ENCODE data around the gene GDAP1L1.
"Not testable (repeated sequence)": the region's sequence is repeated elsewhere in the genome, so short reads cannot be mapped to it uniquely, and the experiment has no call there.

GDAP1L1 gene

DNA sequence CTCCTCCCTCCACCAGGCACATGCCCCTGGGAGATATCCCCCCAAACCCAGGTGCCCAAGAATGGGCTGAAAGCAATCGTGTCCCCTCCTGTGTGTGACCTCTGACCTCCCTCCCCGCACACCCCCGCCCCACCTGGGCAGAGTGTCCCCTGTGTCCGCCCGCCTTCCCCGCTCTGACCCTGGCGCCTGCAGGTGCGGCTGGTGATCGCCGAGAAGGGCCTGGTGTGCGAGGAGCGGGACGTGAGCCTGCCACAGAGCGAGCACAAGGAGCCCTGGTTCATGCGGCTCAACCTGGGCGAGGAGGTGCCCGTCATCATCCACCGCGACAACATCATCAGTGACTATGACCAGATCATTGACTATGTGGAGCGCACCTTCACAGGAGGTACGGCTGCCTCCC is 9.9 kb downstream of the GDAP1L1 start:
- DNase-seq = no peak

DNA sequence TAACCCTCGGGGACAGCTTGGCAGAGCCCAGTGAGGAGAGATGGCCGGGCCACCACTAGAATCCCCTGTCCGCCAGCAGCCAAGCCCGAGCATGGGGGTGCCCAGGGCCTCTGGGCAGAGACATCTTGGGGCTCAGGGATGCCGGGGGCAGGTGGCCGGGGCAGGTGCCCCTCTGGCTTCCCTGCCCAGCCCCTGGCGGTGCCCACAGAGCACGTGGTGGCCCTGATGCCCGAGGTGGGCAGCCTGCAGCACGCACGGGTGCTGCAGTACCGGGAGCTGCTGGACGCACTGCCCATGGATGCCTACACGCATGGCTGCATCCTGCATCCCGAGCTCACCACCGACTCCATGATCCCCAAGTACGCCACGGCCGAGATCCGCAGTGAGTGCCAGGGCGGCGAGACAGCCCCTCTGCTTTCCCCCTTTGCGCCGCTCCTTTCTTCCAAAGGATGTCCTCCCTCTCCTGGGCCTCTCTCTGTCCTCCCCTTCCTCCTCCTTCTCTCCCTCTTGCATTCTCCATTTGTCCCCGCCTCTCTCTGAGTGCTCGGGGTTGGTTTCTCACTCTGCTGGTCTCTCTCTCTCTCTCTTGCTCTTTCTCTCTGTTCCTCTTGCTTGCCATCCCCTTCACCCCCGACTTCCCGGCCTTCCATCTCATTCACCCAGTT is 11.2 kb downstream of the GDAP1L1 start:
- DNase-seq = no peak

DNA sequence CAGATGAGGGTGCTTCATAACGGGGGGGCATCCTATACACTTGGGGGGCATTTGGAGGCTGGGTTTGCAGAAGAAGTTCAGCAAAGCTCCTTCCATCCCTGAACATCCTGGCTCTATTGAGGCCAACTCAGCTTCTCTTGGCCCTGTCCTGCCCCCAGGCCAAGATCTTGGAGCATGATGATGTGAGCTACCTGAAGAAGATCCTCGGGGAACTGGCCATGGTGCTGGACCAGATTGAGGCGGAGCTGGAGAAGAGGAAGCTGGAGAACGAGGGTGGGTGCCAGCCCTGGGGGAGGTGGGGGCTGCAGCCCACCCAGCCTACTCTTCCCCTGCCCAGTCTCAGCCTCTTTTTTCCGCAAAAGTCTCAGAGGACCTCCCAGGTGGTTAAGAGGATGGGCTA is 17.2 kb downstream of the GDAP1L1 start:
- DNase-seq = no peak

DNA sequence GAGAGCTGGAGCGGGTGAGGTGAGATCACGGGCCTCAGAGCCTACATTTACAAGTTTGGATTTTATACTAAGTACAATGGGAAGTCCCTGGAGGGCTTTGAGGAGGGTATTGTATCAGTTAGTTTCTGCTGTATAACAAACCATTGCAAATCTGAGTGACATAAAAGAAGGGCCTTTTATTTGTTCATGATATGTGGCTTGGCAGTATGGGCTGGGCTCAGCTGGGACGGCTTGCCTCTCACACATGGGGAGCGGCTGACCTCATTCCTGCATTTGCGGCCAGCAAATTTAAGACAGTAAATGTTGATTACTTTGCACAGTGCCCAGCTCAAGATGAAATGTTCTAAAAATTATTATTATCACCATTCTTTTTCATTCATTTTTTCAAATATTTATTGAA is 21.7 kb downstream of the GDAP1L1 start:
- DNase-seq = no peak

DNA sequence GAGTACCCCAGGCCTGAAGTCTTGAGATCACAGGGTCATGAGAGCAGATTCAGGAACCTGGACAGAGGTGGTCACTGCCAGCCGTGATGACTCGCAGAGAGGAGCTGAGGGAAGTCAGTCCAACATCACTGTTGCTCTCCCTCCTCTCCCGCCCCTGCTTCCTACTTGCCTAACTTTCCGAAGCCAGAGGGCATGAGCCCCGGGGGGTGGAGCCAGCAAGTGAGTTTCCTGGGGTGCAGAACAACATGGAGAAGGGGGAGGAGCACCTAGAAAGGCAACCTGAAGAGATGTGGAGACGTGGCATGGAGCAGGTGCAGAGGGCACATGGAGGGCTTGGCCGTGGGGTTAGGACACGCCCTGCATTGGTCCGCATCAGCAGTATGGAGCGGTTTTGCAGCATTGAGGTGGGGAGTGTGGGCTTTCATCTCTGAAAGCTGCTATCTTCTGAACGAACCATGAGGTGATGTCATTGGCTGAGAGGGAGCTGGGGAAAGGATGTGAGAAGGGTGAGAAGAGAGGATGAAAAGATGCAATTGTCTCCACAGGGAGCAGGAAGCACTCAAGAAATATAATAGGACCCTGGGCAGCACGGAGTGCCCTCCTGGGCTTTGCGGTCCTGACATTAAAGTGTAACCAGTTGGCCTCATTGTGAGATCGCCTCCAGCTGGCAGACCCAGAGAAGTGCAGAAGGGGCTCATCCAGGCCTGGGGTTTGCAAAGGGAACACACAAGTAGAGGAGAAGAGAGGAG is 25.0 kb downstream of the GDAP1L1 start:
- no peak for DNase-seq

DNA sequence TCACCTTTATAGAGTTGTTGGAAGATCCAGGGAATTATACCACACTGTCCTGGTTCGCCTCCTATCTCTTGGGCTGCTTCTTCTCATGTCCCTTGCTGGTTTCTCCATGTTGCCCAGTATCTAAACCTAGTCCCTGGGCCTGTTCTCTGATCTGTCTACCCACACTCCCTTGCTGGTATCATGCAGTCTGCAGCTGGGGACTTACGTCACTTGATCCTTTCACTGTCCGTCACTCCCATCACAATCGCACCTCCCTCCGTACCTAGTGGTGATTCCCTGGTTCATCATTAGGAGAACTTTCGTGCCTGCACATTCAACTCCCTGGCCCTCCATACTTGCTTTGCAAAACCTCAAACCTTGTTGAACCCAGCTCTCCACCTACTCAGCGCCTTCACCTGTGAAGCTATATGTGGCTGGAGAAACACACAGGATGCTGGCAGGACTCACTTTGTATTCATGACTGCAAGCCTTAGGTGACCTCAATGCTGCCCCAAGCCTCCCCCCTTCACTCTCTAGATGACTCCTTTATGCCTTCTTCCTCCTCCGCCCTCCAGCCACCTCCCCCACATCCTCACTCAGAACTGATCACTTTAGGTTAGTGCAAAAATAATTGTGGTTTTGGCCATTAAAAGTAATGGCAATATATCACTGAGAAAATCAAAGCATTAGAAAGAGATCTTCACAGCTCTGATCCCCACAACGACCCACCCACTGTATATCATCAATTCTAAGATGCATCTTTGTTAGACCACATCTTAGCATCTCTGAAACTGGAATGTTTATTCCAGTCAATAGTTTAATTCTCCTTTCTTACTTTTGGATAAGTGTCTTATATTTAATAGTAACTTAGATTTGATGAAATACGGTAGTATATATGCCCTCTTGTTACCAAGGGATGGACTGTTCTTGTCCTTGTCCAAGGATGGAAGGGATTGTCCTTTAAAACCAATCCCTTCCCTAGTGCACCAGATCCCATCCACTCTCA is 26.4 kb downstream of the GDAP1L1 start:
- no peak for DNase-seq

DNA sequence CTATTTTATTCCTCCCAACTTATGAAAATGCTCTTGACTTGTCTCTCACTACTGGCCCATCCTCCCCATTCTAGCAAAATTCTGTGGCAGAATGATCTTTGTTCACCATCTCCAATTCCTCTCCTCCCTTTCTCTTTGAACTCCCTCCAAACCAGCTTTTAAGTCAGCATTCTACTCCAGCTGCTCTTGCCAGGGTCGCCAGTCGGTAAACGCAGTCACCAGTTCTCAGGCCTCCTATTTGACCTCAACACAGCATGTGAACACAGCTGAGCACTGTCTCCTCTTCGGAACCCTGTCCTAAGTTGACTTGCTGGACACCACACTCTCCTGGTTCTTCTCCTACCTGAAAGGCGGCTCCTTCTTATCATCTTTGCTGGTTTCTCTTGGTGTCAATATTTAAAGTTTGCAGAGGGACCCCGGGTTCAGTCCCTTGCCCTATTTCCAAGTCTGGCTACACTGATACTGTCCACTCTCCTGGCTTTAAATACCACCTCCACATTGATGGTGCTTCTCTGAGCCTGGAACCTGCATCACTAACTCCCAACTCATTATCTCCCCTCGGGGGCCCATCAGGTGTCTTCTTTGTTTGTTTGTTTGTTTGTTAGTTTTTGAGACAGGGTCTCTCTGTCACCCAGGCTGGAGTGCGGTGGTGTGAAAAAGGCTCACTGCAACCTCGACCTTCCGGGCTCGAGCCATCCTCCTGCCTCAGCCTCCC is 27.4 kb downstream of the GDAP1L1 start:
- DNase-seq = no peak

DNA sequence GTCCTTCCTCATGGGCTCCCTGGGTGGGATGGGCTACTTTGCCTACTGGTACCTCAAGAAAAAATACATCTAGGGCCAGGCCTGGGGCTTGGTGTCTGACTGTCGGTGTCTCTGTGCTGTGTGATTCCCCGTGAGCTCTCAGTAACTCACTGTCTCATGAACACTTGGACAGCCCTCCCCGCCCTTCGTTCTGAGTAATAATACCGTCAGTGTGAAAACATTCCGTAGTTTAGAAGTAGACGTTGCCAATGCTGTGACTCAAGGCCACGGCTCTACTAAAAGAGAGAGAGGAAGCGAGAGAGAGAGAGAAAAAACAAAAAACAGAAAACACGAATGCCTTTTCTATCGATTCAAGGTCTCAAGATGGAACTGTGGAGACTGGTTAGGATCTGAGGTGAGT is 32.1 kb downstream of the GDAP1L1 start:
- no peak for DNase-seq

DNA sequence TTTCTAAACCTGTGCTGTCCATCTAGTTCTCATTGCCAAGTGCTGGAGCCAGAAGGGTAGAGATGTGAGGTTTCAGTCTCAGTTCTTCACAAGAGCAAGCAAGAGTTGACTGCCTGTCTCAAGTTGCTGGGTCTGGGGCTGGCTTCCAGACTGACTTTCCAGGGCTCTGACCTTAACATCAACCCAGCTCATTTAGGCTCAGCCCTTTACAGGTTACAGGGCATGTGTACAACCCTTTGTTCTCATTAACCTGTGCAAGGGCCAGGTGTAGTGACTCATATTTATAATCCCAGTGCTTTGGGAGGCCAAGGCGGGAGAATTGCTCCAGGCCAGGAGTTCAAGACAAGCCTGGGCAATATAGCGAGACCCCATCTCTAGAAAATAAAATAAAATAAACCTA is 33.3 kb downstream of the GDAP1L1 start:
- no peak for DNase-seq

DNA sequence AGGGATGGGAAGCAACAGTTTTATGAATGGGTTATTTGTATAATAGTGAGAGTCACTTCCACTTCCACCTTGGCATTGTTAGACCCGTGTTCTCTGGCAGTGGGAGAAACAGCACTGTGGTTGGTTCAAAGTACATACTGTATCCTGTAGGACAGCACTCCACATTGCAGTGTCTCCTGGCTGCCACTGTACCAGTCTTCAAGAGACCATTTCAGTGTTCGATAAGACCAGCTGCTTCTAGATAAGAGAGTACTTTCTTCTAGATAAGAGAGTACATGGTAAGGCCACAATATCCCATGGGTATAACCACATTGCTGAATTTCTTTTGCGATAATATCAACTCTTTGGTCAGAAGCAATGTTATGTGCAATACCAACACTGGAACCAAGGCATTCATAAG is 35.1 kb downstream of the GDAP1L1 start:
- DNase-seq = no peak

DNA sequence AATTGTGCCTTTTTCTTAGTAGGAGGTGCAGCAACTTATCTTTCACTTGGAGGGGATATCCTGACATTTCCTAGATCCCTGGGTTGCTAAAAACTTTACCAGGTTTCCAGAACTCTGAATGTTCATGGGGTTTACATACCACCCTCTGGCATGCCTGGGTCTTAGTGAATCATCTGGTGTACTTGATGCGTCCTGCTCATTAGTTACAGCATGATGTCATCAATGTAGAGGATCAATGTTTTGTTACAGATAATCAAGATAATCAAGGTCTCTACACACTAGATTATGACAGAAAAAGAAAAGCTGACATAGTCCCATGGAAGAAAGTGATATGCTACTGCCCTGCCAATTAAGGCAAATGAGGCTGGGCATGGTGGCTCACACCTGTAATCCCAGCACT is 36.9 kb downstream of the GDAP1L1 start:
- no peak for DNase-seq

DNA sequence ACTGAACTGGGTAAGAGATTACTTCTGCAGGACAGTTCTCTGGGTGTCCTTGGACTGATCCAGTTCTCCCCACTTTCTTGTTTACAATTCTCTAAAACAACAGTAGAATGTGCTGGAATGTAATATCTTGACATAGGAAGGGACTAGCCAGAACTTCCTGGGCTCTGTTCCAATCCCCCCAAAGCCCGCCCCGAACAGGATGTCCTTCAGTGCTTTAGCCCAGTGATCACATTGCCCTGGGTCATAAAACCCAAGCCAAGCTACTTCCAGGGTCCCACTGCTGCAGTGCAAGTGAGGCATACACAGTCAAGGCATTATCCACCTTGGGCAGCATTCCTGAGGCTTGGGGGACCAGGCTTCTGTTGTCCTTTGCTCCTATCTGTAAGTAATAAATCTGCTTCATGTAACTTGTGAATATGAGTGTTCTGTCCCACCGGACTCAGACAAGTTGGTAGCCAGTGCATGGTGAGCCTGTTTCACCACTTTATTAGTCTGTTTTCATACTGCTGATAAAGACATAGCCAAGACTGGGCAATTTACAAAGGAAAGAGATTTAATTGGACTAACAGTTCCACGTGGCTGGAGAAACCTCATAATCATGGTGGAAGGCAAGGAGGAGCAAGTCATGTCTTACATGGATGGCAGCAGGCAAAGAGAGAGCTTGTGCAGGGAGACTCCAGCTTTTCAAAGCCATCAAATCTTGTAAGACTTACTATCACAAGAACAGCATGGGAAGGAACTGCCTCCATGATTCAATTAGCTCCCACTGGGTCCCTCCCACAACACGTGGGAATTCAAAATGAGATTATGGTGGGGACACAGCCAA is 40.4 kb downstream of the GDAP1L1 start:
- no peak for DNase-seq

DNA sequence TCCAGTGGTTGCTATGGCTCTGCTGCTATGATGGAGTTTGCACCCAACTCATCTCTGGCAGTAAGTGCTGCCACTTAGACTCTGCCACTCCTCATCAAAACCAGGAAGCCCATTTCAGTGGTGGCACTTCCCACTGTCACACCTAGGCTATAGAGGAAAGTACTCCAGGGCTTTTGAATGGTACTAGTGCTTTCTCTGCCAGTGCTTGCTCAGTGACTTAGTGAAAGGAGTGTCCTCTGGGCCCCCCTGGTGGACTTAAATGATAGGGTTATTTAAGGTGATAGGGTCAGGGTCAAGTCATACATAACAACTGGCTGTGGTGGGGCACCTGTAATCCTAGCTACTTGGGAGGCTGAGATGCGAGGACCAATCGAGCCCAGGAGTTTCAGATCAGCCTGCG is 41.1 kb downstream of the GDAP1L1 start:
- DNase-seq = no peak

DNA sequence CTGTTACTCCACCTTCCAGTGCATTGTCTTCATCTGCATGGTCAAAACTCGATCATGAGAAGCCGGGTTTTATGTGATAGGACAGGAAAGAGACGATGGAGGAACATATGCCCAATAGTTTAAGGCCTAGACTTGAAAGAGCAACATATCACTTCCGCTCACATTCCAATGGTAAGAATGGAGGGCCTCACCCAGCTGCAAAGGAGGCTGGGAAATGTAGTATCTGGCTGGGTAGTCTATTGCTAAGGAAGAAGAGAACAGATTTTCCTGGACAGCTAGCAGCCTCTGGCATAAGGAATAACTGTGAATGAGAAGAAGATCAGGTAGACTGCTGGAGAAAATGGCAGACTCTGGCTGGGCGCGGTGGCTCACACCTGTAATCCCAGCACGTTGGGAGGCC is 44.6 kb downstream of the GDAP1L1 start:
- DNase-seq = no peak

DNA sequence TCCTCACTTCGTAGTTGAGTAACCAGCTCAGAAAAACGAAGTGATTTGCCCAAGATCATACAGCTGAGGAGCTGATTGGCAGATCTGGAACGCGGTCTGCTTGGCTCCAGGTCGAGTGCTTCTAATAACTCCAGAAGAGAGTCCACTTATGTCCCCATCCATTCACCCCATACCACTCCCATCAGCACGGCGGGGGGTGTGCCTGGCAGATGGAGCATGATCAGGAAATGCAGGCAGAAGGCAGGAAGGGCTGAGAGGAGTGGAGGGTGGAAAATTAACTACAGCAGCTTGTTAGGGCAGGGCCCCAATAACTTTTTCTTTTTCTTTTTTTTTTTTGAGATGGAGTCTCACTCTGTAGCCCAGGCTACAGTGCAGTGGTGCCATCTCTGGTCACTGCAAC is 48.9 kb downstream of the GDAP1L1 start:
- peak; percentile 42 for DNase-seq

DNA sequence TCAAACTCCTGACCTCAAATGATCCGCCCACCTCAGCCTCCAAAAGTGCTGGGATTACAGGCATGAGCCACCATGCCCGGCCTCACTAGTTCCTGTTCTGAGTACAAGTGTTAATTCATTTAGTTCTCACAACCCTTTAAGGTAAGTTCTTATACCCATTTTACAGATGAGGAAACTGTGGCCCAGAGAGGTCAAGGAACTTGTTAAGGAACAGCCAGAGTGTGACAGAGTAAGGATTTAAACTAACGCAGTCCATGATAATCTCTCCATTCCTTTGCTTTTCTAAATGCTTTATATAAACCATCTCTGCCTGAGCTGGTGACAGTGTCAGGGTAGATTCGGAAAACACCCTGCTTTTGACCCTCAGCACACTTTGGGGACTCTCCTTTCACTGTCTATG is 50.6 kb downstream of the GDAP1L1 start:
- no peak for DNase-seq

DNA sequence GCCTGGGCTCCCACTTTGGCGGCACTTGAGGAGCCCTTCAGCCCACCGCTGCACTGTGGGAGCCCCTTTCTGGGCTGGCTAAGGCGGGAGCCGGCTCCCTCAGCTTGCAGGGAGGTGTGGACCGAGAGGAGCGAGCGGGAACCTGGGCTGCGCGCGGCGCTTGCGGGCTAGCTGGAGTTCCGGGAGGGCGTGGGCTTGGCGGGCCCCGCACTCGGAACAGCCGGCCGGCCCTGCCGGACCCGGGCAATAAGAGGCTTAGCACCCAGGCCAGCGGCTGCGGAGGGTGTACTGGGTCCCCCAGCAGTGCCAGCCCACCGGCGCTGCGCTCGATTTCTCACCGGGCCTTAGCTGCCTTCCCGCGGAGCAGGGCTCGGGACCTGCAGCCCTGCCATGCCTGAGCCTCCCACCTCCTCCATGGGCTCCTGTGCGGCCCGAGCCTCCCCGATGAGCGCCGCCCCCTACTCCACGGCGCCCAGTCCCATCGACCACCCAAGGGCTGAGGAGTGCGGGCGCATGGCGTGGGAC is 52.0 kb downstream of the GDAP1L1 start:
- DNase-seq = not testable (repeated sequence)

DNA sequence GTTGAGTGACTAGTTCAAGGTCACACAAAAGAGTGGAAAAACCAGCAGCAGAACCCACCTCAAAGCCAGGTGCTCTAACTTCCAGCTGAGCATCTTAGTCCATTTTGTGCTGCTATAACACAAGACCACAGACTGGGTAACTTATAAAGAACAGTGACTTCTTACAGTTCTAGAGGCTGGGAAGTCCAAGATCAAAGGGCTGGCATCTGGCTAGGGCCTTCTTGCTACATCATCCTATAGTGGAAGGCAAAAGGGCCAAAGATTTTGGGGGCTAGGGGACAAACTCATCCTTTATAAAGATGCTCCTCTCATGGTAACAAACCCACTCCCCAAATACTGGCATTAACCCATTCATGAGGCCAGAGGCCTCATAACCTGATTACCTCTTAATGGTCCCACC is 54.2 kb downstream of the GDAP1L1 start:
- no peak for DNase-seq

DNA sequence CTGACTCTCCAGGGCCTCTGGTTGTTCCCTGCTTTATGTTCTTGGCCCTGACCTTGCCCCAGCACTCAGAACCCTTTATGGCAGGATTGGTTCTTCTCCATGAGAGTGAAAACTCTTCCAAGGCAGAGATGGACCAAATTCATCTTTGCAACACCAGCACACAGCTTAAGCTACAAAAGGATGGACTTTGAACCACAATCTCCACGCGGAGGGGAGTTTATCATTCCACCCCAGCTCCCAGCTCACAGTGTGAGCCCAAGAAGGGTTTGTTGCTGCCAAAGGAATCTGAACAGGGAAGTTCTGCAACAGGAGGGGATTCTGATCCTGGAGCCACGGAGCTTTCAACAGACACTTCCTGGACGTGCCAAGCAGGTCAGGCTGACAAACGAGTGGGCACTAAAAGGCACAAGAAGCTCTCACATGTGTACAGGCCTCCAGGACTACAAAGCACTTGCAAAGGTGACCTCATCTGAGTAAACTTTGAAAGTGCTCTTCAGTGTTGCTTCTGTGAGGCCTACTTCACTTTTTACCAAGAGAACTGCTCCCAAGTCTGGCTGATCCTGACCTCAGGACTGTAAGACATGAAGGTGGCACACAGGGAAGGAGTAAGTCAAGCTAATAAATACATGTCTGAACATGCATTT is 55.0 kb downstream of the GDAP1L1 start:
- DNase-seq = no peak

DNA sequence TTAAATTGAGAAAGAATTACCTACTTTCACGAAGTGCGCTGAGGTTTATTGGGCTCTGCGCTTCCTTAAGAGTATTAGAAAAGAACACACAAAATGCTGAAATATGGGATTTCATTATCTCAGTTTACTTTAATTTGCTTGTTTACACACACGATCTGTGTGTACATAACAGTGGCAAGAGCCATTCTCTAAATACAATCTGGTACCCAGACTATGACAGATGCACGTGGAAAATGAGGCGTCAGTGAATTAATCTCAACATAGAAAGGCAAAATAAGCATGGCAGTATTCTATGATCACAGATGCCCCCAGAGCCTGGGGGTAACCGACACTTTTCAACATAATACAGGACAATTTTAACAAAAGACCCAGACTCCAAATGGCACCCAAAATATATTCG is 55.6 kb downstream of the GDAP1L1 start:
- DNase-seq = no peak

DNA sequence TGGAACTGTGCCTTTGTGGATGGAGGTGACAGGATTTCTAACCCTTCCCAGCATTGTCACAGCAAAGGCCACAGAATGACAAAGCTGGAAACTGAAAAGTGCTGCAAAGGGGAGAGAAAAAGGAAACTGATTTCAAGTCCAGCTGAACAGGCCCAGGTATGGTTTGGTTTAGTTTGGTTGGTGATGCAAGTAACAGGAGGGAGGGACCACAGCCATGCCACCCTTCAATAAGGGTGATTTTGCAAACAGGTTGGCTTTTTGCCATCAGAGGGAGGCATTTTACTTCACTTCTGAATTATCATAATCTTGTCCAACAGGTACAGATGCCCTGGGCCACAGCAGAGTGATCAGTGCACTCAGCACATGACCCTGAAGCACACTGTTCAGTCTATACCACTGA is 57.3 kb downstream of the GDAP1L1 start:
- DNase-seq = no peak
